ENCODE data around the gene FGF21. TPM values are rescaled to one million over a fixed set of nuclear protein-coding genes. Genes with fewer than 3 reads are reported as not detected.
"Not testable (repeated sequence)": the region's sequence is repeated elsewhere in the genome, so short reads cannot be mapped to it uniquely, and the experiment has no call there.

The FGF21 gene, protein sequence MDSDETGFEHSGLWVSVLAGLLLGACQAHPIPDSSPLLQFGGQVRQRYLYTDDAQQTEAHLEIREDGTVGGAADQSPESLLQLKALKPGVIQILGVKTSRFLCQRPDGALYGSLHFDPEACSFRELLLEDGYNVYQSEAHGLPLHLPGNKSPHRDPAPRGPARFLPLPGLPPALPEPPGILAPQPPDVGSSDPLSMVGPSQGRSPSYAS
- not detected in 2 replicates for total RNA-seq

GRCh38 chr19:48755084-48755641 is at the start of gene FGF21:
FGF21 (plus strand) TSS chr19:48755524; CDS start chr19:48756237, 713 bp downstream.
- H3K4me1 Mint-ChIP-seq (ENCODE audit: low read depth) = peaks cover 11% of the 10 kb centered on the region
- H3K27me3 Mint-ChIP-seq (ENCODE audit: insufficient read depth) = peaks cover 24% of the 10 kb centered on the region
- H3K36me3 Mint-ChIP-seq (ENCODE audit: low read depth) = no peaks in the 10 kb centered on the region
- H3K9me3 Mint-ChIP-seq = no peaks in the 10 kb centered on the region
- no peak for DNase-seq (ENCODE audit: low spot score)
- intact Hi-C loops (cut with micrococcal nuclease) = no loop called here
- H3K27ac Mint-ChIP-seq = no peak within 1 kb of the TSS
- no peak within 1 kb of the TSS for H3K4me3 Mint-ChIP-seq

GRCh38 chr19:48708471-48708870 is 46.9 kb upstream of the FGF21 start:
- Mint-ChIP-seq H3K9me3 (no peaks in the 10 kb centered on the region), H3K4me3 (no peak overlapping the region), H3K27ac (no peak overlapping the region), H3K27me3 (ENCODE audit: insufficient read depth) (peaks cover 1% of the 10 kb centered on the region), H3K36me3 (ENCODE audit: low read depth) (peaks cover 2% of the 10 kb centered on the region), H3K4me1 (ENCODE audit: low read depth) (no peaks in the 10 kb centered on the region)
- DNase-seq (ENCODE audit: low spot score) = no peak
- intact Hi-C loops (cut with micrococcal nuclease) = no loop called here

DNA sequence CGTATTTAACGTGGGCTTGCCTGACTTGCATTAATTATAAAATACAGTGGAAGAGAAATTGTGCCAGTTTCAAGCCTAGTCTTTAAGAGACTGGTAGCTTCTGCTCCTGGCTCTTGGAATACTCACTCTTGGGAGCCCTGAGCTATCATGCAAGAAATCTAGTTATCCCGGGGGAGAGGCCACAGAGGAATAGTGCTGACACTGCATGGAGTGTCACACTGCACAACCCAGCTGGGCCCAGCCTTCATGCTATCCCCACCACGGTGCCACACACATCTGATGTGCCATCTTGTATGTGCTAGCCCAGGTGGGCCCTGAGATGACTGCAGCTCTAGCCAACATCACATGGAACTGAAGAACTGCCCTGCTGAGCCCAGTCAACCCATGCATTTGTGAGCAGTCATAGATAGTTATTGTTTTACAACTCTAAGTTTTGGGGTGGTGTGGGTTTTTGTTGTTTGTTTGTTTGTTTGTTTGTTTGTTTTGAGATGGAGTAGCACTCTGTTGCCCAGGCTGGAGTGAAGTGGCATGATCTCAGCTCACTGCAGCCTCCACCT is 44.1 kb upstream of the FGF21 start:
- peaks cover 8% of the 10 kb centered on the region for H3K4me1 Mint-ChIP-seq (ENCODE audit: low read depth)
- intact Hi-C loops (cut with micrococcal nuclease) = loop anchor here (5.0 to 10.0 kb wide), 3 partner anchors 219 to 934 kb away; partner anchors contain the start of genes EMP3, RRAS and SCAF1
- H3K36me3 Mint-ChIP-seq (ENCODE audit: low read depth) = peaks cover 2% of the 10 kb centered on the region
- H3K4me3 Mint-ChIP-seq = peak overlapping the region; percentile 39
- H3K27ac Mint-ChIP-seq = no peak overlapping the region
- H3K27me3 Mint-ChIP-seq (ENCODE audit: insufficient read depth) = peaks cover 1% of the 10 kb centered on the region
- H3K9me3 Mint-ChIP-seq = no peaks in the 10 kb centered on the region
- no peak for DNase-seq (ENCODE audit: low spot score)

- intact Hi-C loops (cut with micrococcal nuclease) = loop anchor here (5.0 to 10.0 kb wide), 3 partner anchors 221 to 932 kb away; partner anchors contain the start of genes EMP3, RRAS and SCAF1
- Mint-ChIP-seq H3K9me3 (no peaks in the 10 kb centered on the region), H3K27ac (peak overlapping the region; percentile 55), H3K4me1 (ENCODE audit: low read depth) (peaks cover 8% of the 10 kb centered on the region), H3K4me3 (peak overlapping the region; percentile 78), H3K27me3 (ENCODE audit: insufficient read depth) (peaks cover 1% of the 10 kb centered on the region), H3K36me3 (ENCODE audit: low read depth) (no peaks in the 10 kb centered on the region)
- DNase-seq (ENCODE audit: low spot score) = no peak
Observed at GRCh38 chr19:48713041-48713863, 42.1 kb upstream of the FGF21 start.

DNA sequence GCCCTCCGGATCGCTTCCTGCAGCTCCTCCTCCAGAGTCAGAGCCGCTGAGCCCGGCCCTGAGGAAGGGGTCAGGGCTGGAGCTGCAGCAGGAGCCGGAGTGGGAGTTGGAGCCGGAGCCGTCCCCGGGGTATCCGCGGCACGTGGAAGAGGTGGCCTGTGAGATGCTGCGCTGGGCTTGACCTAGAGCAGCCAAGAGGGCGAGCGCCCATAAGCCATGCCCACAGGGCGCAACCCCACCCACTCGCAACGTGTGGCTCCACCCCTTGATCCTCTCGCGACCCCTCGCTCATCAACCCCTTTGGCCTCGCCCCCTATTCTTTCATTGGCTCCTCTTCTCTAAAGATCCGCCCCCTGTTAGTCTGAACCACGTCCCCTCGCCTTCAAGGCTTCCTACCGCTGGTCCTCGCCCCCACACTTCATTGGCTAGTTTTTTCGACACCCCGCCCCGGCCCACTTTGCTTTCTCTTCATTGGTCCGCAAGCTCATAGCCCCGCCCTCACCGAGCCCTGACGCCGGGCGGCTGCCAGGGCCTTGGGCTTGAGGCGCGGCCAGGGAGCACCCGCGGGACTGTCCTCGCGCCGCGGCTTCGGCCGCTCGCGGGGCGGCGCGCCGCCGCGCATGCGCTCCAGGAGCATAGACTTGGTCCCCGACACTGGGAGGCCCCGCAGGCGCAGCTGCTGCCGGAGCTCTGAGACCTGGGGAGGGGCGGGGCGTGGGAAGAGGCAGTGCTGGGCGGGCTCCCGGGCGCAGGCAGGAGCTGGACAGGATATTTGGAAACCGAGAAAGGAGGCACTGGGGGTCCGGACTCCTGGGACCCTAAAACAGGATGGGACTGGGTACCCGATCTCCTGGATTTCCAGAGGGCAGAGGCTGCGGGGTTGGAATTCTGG is 41.2 kb upstream of the FGF21 start:
- peak; percentile 98 for DNase-seq (ENCODE audit: low spot score)
- peak overlapping the region; percentile 83 for H3K27ac Mint-ChIP-seq
- H3K4me1 Mint-ChIP-seq (ENCODE audit: low read depth) = peaks cover 8% of the 10 kb centered on the region
- H3K36me3 Mint-ChIP-seq (ENCODE audit: low read depth) = no peaks in the 10 kb centered on the region
- H3K4me3 Mint-ChIP-seq = peak overlapping the region; percentile 80
- no peaks in the 10 kb centered on the region for H3K9me3 Mint-ChIP-seq
- intact Hi-C loops (cut with micrococcal nuclease) = loop anchor here (1.0 to 10.0 kb wide), 11 partner anchors 11 to 931 kb away; partner anchors contain the start of genes CA11, CYTH2, EMP3 and NUCB1
- peaks cover 1% of the 10 kb centered on the region for H3K27me3 Mint-ChIP-seq (ENCODE audit: insufficient read depth)

- Mint-ChIP-seq H3K4me1 (ENCODE audit: low read depth) (peaks cover 8% of the 10 kb centered on the region), H3K4me3 (peak overlapping the region; percentile 80), H3K27me3 (ENCODE audit: insufficient read depth) (peaks cover 1% of the 10 kb centered on the region), H3K27ac (peak overlapping the region; percentile 83), H3K36me3 (ENCODE audit: low read depth) (no peaks in the 10 kb centered on the region), H3K9me3 (no peaks in the 10 kb centered on the region)
- no peak for DNase-seq (ENCODE audit: low spot score)
- intact Hi-C loops (cut with micrococcal nuclease) = loop anchor here (1.0 to 10.0 kb wide), 11 partner anchors 10 to 930 kb away; partner anchors contain the start of genes CA11, CYTH2, EMP3 and NUCB1
Observed at GRCh38 chr19:48714759-48715675, 40.3 kb upstream of the FGF21 start.

GRCh38 chr19:48715681-48716171 is 39.6 kb upstream of the FGF21 start:
- Mint-ChIP-seq H3K9me3 (no peaks in the 10 kb centered on the region), H3K27me3 (ENCODE audit: insufficient read depth) (peaks cover 1% of the 10 kb centered on the region), H3K36me3 (ENCODE audit: low read depth) (no peaks in the 10 kb centered on the region), H3K4me1 (ENCODE audit: low read depth) (peaks cover 13% of the 10 kb centered on the region), H3K4me3 (peak overlapping the region; percentile 47), H3K27ac (peak overlapping the region; percentile 65)
- no peak for DNase-seq (ENCODE audit: low spot score)
- intact Hi-C loops (cut with micrococcal nuclease) = loop anchor here (2.0 to 10.0 kb wide), 3 partner anchors 69 to 929 kb away; partner anchors contain the start of genes CA11, EMP3, RRAS and SCAF1

- no peak for DNase-seq (ENCODE audit: low spot score)
- Mint-ChIP-seq H3K36me3 (ENCODE audit: low read depth) (no peaks in the 10 kb centered on the region), H3K27me3 (ENCODE audit: insufficient read depth) (peaks cover 1% of the 10 kb centered on the region), H3K27ac (no peak overlapping the region), H3K4me1 (ENCODE audit: low read depth) (peaks cover 19% of the 10 kb centered on the region), H3K4me3 (no peak overlapping the region), H3K9me3 (no peaks in the 10 kb centered on the region)
- intact Hi-C loops (cut with micrococcal nuclease) = loop anchor here (10.0 kb wide), 2 partner anchors 392 to 928 kb away; partner anchors contain the start of genes EMP3, RRAS and SCAF1
Observed at GRCh38 chr19:48716562-48717291, 38.6 kb upstream of the FGF21 start.

DNA sequence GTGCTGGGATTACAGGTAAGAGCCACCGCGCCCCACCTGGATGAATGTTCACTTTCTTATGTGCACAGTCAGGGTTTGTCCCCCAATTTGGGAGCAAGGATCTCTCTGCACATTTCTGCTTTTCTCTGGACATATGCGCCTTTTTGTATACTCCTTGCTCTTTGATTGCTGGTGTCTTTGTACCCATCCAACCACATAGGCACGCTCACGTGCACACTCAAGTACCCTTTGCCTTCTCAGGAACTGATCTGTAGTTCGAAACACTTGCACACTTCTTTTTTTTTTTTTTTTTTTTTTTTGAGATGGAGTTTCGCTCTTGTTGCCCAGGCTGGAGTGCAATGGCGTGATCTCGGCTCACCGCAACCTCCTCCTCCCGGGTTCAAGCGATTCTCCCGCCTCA is 37.2 kb upstream of the FGF21 start:
- not testable (repeated sequence) for H3K27ac Mint-ChIP-seq; H3K4me3 Mint-ChIP-seq; DNase-seq (ENCODE audit: low spot score); H3K36me3 Mint-ChIP-seq (ENCODE audit: low read depth); H3K9me3 Mint-ChIP-seq; H3K27me3 Mint-ChIP-seq (ENCODE audit: insufficient read depth)
- intact Hi-C loops (cut with micrococcal nuclease) = loop anchor here (10.0 kb wide), 2 partner anchors 393 to 927 kb away; partner anchors contain the start of genes EMP3, RRAS and SCAF1
- peaks cover 19% of the 10 kb centered on the region for H3K4me1 Mint-ChIP-seq (ENCODE audit: low read depth)

- Mint-ChIP-seq H3K4me3 (no peak overlapping the region), H3K9me3 (no peaks in the 10 kb centered on the region), H3K4me1 (ENCODE audit: low read depth) (peaks cover 19% of the 10 kb centered on the region), H3K27me3 (ENCODE audit: insufficient read depth) (no peaks in the 10 kb centered on the region), H3K27ac (no peak overlapping the region), H3K36me3 (ENCODE audit: low read depth) (no peaks in the 10 kb centered on the region)
- intact Hi-C loops (cut with micrococcal nuclease) = loop anchor here (10.0 kb wide), 2 partner anchors 394 to 926 kb away; partner anchors contain the start of genes EMP3, RRAS and SCAF1
- DNase-seq (ENCODE audit: low spot score) = no peak
Observed at GRCh38 chr19:48718711-48719231, 36.6 kb upstream of the FGF21 start.

Measured in activated T-helper 1 cell treated with anti-CD3 and anti-CD28 coated beads, Interleukin-12 subunit alpha, Interleukin-12 subunit beta, Interleukin-2, Interleukin-4 antibody, amounts not matched to agents 30 ng/mL and 10 ng/mL and 1 ng/mL, durations not matched to agents 14 hours and 24 hours and 36 hours (primary cell).